GM19043 (cell line): Measurements from ENCODE around the gene IL13.
A peak's percentile ranks its signal among the peaks of the same experiment; 100 is the strongest.
"Not testable (repeated sequence)": the region's sequence is repeated elsewhere in the genome, so short reads cannot be mapped to it uniquely, and the experiment has no call there.

ENCODE experiments used
- ATAC-seq: cut with Tn5 transposase; IDR thresholded peaks from one replicate; pipeline ENCODE4 v1.9.1; 2021; ENCODE audit warnings: low read depth; ENCODE audit not compliant: unreplicated experiment

IL13 gene

GRCh38 chr5:132687995-132688394 lies 30.0 kb downstream of the IL13 start:
- ATAC-seq = no peak

DNA sequence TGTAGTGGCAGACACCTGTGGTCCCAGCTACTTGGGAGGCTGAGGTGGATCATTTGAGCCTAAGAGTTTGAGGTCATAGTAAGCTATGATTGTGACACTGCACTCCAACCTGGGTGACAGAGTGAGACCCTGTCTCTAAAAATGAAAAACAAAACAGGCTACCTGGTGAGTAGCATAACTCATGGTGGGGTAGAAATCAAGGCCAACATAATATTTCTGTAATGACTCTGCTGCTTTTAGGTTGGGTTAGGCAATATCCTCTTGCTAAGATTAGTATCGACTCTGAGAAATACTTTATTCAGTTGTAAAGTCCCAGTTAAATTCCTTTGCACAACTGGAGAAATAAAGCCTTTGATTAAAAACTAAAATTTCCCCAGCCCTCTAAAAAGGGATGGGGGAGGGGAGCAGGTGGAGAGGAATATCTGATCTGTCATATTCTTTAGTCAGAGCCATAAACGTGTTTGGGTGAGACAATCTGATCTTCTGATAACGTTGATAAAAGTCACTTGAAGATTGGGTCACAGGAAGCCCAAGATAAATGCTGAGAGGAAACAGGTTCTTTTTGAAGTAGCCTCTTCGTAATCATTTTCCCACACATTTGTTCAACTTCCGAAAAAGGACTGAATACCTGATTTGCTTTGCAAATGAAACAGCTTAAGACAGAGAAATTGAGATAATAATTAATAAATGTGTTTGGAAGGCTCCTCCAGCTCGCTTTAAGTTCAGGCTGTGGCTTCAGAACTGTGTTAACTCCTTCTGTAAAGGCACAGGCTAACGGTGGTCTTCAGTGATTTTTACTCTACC lies 30.8 kb downstream of the IL13 start:
- peak; percentile 43 for ATAC-seq

DNA sequence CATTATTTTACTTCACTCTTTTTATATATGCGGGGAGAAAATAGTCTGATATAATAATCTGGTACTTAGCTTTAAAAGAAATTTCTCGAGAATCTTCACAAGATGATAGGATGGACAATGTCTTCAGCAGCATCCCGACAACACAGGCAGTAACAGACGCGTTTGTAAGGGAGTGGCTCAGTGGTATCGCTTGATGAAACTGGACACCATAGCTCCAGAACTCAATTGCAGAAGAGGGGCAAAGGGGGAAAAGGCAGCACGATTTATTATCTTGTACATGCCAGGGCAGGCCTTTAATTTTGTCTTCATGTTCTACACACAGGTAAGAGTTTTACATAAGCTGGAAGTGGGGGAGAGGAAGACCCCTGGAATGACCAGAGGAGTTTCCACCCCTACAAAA lies 31.5 kb downstream of the IL13 start:
- ATAC-seq = no peak

DNA sequence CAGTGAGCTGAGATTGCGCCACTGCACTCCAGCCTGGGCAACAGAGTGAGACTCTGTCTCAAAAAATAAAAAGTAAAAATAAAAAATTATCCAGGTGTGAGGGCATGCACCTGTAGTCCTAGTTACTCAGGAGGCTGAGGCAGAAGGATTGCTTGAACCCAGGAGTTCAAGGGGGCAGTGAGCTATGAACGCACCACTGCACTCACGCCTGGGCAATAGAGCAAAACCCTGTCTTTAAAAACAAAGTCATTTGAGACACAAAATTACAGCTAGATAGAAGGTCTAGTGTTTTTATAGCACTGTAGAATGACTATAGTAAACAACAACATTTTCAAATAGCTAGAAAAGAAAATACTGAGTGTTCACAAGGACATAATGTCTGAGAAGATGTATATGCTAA lies 32.2 kb downstream of the IL13 start:
- ATAC-seq = no peak

GRCh38 chr5:132691755-132692631 lies 34.0 kb downstream of the IL13 start:
- ATAC-seq = not testable (repeated sequence)

- no peak for ATAC-seq
These were observed 34.6 kb downstream of the IL13 start for GRCh38 chr5:132692632-132692967.

DNA sequence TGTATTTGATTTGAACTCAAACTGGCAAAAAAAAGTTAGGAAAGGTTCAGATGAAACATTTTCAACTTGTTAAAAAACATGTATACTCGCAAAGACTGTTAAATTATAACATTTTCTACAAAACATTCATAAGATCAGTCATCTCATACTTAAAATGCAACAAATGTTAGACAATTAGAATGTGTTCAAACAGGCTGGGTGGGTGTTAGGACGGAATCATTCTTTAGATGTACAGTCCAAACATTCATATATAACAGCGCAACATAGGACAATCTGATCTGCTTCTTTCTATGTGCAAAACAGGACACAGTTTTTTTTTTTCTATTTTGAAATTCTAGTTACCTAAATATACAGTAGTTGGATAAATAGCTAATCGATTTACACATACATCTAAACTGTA lies 38.0 kb downstream of the IL13 start:
- ATAC-seq = no peak

GRCh38 chr5:132704875-132705274 lies 46.9 kb downstream of the IL13 start:
- ATAC-seq = no peak

GRCh38 chr5:132708645-132709044 lies 50.7 kb downstream of the IL13 start:
- no peak for ATAC-seq
